GM12878 (cell line): ENCODE results near the gene ACSF3. TPM values are rescaled to one million over a fixed set of nuclear protein-coding genes. Genes with fewer than 3 reads are reported as not detected.
A peak's percentile ranks its signal among the peaks of the same experiment; 100 is the strongest.

Source experiments
- ATAC-seq: fragments of 200-7000 bp; cut with Tn5 transposase; 3 replicates; pipeline ENCODE4 v1.9.1; 2020; ENCODE audit warnings: mild to moderate bottlenecking, moderate library complexity
- BruUV-seq: library from RNA; stranded (reverse); fragments of 400-500 nt; replicated peaks from 2 replicates; lab custom pipeline; 2021; lab: Mats Ljungman, UMichigan
- CTCF ChIA-PET: fragments of 300-600 bp; sonication (Branson Sonifier 250); formaldehyde crosslinking; extraction: SDS; loops from one replicate; lab custom pipeline; 2021; ENCODE audit warnings: inconsistent platforms; lab: Yijun Ruan, JAX
- POLR2A ChIA-PET: fragments of 350-600 bp; formaldehyde crosslinking; extraction: SDS; loops from one replicate; lab custom pipeline; 2021; ENCODE audit warnings: inconsistent platforms; lab: Charles Lee
- RAD21 ChIA-PET: fragments of 300-600 bp; sonication (Branson Sonifier 250); formaldehyde crosslinking; loops from one replicate; lab custom pipeline; 2023; ENCODE audit warnings: antibody characterized with exemption; ENCODE audit not compliant: unreplicated experiment; lab: Charles Lee
- SMC1A ChIA-PET: fragments of 300-600 bp; sonication (Branson Sonifier 250); formaldehyde crosslinking; loops from one replicate; lab custom pipeline; 2023; ENCODE audit not compliant: unreplicated experiment, uncharacterized antibody; lab: Charles Lee
- DNase-seq: peaks from one replicate; pipeline ENCODE4 v3.0.0-alpha.2; 2011; ENCODE audit warnings: low read depth, low spot score
- FAIRE-seq: peaks from 3 replicates; lab custom pipeline; 2011; peaks lifted over from hg19 to GRCh38; lab: Jason Lieb, UNC
- H2AFZ ChIP-seq: 2 replicates; pipeline ENCODE4 v1.6.0; 2011; ENCODE audit warnings: low read depth, low read length, control low read depth; ENCODE audit not compliant: control insufficient read depth
- H3K27ac ChIP-seq: 2 replicates; pipeline ENCODE4 v1.5.1; 2011; ENCODE audit warnings: control low read depth; ENCODE audit not compliant: control insufficient read depth, insufficient read depth
- H3K27me3 ChIP-seq, 2 experiments: replicated peaks in 1 of 2; 2 replicates each; pipeline versions ENCODE4 v1.6.0 to v1.6.1; 2011; ENCODE audit warnings: low read length in 1 of 2; ENCODE audit not compliant: control insufficient read depth in 2 of 2, insufficient read depth in 2 of 2
- H3K36me3 ChIP-seq, 2 experiments: 2 replicates each; pipeline ENCODE4 v1.5.1; 2011; ENCODE audit warnings: low read length in 1 of 2; ENCODE audit not compliant: control insufficient read depth in 2 of 2, insufficient read depth in 2 of 2
- H3K4me1 ChIP-seq: 2 replicates; pipeline ENCODE4 v1.6.1; 2011; ENCODE audit warnings: mild to moderate bottlenecking, low read length, moderate library complexity, mixed read lengths; ENCODE audit not compliant: control insufficient read depth, insufficient read depth
- H3K4me2 ChIP-seq: 2 replicates; pipeline ENCODE4 v1.6.0; 2011; ENCODE audit warnings: control low read depth; ENCODE audit not compliant: control insufficient read depth, insufficient read depth
- H3K4me3 ChIP-seq: fragments of 200-600 bp; sonication (generic); 2 replicates; pipeline ENCODE4 v1.5.1; 2016
- H3K79me2 ChIP-seq: 2 replicates; pipeline ENCODE4 v1.6.0; 2011; ENCODE audit warnings: low read length; ENCODE audit not compliant: control insufficient read depth, insufficient read depth
- H3K9ac ChIP-seq: 2 replicates; pipeline ENCODE4 v1.8.0; 2011; ENCODE audit warnings: low read length, control low read depth, mixed read lengths; ENCODE audit not compliant: control insufficient read depth, insufficient read depth
- H3K9me3 ChIP-seq: replicated peaks from 3 replicates; pipeline ENCODE4 v1.5.1; 2011; ENCODE audit warnings: mild to moderate bottlenecking, low read length; ENCODE audit not compliant: control insufficient read depth, insufficient read depth
- H4K20me1 ChIP-seq: 2 replicates; pipeline ENCODE4 v1.6.0; 2011; ENCODE audit not compliant: control insufficient read depth, insufficient read depth
- SREBF2 ChIP-seq: IDR thresholded peaks from 2 replicates; pipeline ENCODE4 v1.6.1; 2012; ENCODE audit warnings: mild to moderate bottlenecking, low read length
- STAT3 ChIP-seq: IDR thresholded peaks from 2 replicates; pipeline ENCODE4 v1.6.1; 2011; ENCODE audit warnings: low read depth, low read length, improper control_type of control experiment
- WRNIP1 ChIP-seq: IDR thresholded peaks from 2 replicates; pipeline ENCODE4 v1.6.1; 2011; ENCODE audit warnings: low read depth, low read length, improper control_type of control experiment, borderline replicate concordance
- WGBS: methylation state at CpG from one replicate; pipeline ENCODE4 v1.1.6; 2016; ENCODE audit warnings: low lambda C conversion rate; ENCODE audit not compliant: insufficient replicate concordance, insufficient coverage; ENCODE audit errors: missing lambda C conversion rate; 5-methylcytosine and 5-hydroxymethylcytosine counted together
- in situ Hi-C: fragments of 300-500 bp; cut with MboI; formaldehyde crosslinking; loops from 9 replicates; pipeline ENCODE4 v1.14.3; 2018; ENCODE audit warnings: mixed read lengths
- intact Hi-C: fragments of 100-400 bp; cut with micrococcal nuclease; formaldehyde crosslinking; loops from one replicate; pipeline ENCODE4 v1.14.2; 2022; ENCODE audit not compliant: unreplicated experiment
- polyA plus RNA-seq, 11 experiments: library from polyadenylated mRNA; depleted of rRNA in 4 of 11; unstranded in 6 of 11; stranded (reverse) in 5 of 11; fragments of >200 nt; fragmentation: Nextera tagmentation in 4 of 11; fragmentation: Illumina TruSeq in 1 of 11; extraction: Ambion mirVana in 4 of 11; extraction: Trizol in 1 of 11; gene quantifications; 1 replicate in 1 of 11; 2 replicates in 10 of 11; pipeline versions ENCODE4 v1.2.1 to v1.2.3, GENCODE V29; 2011 to 2016; ENCODE audit warnings: inconsistent platforms in 2 of 11, missing spikeins in 2 of 11, low read depth in 1 of 11
- total RNA-seq, 4 experiments: library from RNA; depleted of rRNA in 3 of 4; stranded (reverse); fragments of >200 nt in 3 of 4; fragmentation: Illumina TruSeq in 1 of 4; extraction: Trizol in 1 of 4; gene quantifications; 2 replicates each; pipeline versions ENCODE4 v1.2.1 to v1.2.3, GENCODE V29; 2013 to 2021
- TF ChIP-seq, protein P1 (sequence below): IDR thresholded peaks from 2 replicates; pipeline ENCODE4 v1.6.1; 2011; ENCODE audit warnings: low read depth, low read length, improper control_type of control experiment, borderline replicate concordance
- TF ChIP-seq, protein P2 (sequence below): fragments of 450-650 bp; formaldehyde crosslinking; IDR thresholded peaks from 2 replicates; pipeline ENCODE4 v1.4.0; 2022; ENCODE audit warnings: mild to moderate bottlenecking, moderate library complexity
- TF ChIP-seq, protein P3 (sequence below): IDR thresholded peaks from 2 replicates; pipeline ENCODE4 v1.6.1; 2011; ENCODE audit warnings: borderline replicate concordance, low read depth, mild to moderate bottlenecking, moderate library complexity, mixed read lengths, low read length; ENCODE audit not compliant: insufficient read depth; ENCODE audit errors: extremely low read length

ACSF3 gene
- total and polyA plus RNA-seq, 10 of the 15 experiments (the other 5 are each of a cell fraction or from before 2014, with no cell fraction given), result 1.0 to 44.4 (median 25.8) TPM

DNA sequence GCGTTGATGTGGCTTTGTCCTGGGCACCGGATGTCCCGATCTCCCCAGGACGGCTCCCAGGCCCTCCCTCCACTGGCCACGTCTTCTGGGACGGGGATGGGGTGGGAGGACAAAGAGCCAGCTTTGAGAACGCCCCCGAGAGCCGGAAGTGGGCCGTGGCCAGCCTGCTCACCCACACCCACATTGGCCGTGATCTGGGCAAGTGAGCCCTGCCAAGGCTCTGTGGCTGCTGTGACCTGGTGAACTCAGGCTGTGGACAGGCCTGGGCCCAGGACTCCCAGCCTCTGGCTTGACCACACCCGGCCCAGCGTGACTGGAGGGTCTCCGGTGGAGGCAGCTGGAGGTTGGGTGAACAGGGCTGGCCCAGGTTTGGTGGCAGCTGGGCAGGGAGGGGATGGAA is 81.2 kb downstream of the ACSF3 start (continued):
- no peak for TF ChIP-seq STAT3

DNA sequence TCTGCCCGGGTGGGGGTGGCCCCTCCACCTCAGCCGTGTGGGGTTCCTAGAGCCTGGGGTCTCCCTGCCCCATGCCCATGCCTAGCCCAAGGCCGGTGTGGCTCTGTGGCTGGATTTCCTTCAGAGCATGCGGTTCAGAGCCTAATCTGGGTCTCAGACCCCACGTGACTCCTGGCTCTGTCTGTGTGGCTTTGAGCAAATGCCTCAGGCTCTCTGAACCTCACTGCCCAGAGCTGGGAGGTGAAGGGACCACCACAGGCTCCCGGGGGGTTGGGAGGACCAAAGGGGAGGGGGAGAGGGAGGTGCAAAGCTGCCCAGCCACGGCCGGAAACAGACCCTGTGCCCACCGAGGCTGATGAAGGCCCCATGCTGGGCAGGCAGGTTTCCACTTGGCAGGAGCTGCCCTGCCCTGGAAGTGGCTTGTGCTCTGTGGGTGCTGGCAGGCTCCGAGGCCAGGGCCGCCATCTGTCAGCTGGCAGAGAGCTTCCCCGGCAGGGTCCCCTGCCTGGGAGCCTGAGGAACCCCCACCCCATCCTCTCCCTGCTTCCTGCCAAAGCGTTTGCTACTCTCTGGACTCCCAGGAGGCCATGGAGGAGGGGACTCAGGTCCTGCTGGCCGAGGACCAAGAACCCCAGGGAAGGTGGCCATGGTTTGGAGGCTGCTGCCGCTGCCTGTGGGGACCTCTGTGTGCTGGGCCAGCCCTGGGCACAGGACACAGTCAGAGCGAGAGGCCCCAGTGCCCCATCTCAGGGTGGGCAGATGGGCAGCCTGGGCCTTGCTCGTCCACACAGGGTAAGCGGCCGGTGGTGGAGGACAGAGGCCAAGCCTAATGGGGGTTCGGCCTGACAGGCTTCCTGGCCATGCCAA is 81.9 kb downstream of the ACSF3 start:
- DNase-seq (no peak), ATAC-seq (no peak), FAIRE-seq (no peak)
- no peaks in the 10 kb centered on the region for H3K36me3 ChIP-seq
- no peaks in the 10 kb centered on the region for H3K9me3 ChIP-seq
- H3K79me2 ChIP-seq, result no peaks in the 10 kb centered on the region
- no peak overlapping the region for H3K9ac ChIP-seq
- H3K27ac ChIP-seq, result no peak overlapping the region
- intact Hi-C loops, result no loop called here
- TF ChIP-seq, protein P1, sequence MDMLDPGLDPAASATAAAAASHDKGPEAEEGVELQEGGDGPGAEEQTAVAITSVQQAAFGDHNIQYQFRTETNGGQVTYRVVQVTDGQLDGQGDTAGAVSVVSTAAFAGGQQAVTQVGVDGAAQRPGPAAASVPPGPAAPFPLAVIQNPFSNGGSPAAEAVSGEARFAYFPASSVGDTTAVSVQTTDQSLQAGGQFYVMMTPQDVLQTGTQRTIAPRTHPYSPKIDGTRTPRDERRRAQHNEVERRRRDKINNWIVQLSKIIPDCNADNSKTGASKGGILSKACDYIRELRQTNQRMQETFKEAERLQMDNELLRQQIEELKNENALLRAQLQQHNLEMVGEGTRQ, result no peak
- TF ChIP-seq, protein P2, sequence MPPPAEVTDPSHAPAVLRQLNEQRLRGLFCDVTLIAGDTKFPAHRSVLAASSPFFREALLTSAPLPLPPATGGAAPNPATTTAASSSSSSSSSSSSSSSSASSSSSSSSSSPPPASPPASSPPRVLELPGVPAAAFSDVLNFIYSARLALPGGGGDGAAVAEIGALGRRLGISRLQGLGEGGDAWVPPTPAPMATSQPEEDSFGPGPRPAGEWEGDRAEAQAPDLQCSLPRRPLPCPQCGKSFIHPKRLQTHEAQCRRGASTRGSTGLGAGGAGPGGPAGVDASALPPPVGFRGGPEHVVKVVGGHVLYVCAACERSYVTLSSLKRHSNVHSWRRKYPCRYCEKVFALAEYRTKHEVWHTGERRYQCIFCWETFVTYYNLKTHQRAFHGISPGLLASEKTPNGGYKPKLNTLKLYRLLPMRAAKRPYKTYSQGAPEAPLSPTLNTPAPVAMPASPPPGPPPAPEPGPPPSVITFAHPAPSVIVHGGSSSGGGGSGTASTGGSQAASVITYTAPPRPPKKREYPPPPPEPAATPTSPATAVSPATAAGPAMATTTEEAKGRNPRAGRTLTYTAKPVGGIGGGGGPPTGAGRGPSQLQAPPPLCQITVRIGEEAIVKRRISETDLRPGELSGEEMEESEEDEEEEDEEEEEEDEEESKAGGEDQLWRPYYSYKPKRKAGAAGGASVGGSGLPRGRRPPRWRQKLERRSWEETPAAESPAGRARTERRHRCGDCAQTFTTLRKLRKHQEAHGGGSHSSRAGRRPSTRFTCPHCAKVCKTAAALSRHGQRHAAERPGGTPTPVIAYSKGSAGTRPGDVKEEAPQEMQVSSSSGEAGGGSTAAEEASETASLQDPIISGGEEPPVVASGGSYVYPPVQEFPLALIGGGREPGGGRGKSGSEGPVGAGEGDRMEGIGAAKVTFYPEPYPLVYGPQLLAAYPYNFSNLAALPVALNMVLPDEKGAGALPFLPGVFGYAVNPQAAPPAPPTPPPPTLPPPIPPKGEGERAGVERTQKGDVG (CRISPR knock-in tag), result no peak
- no peak for TF ChIP-seq WRNIP1
- no peak for TF ChIP-seq SREBF2
- TF ChIP-seq, protein P3, sequence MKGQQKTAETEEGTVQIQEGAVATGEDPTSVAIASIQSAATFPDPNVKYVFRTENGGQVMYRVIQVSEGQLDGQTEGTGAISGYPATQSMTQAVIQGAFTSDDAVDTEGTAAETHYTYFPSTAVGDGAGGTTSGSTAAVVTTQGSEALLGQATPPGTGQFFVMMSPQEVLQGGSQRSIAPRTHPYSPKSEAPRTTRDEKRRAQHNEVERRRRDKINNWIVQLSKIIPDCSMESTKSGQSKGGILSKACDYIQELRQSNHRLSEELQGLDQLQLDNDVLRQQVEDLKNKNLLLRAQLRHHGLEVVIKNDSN, result peak; percentile 56
- H4K20me1 ChIP-seq, result no peaks in the 10 kb centered on the region; the same call in 1 of the 2 replicates
- no peaks in the 10 kb centered on the region; a peak in 2 of 4 replicates for H3K27me3 ChIP-seq
- ChIA-PET CTCF (no interaction called here), SMC1A (no interaction called here), RAD21 (interaction anchor here (1.5 kb wide), 1 partner anchor 235 kb away, joined by 4 read pairs; no protein-coding TSS in a partner anchor), POLR2A (no interaction called here)
- BruUV-seq, result no TSS peak
- peaks cover 2% of the 10 kb centered on the region for H3K4me1 ChIP-seq
- in situ Hi-C loops, result no loop called here
- H3K4me2 ChIP-seq, result no peak overlapping the region
- 11% methylated on average over 19 of the region's 20 CpGs for WGBS
- H3K4me3 ChIP-seq, result no peak overlapping the region
- no peak overlapping the region for H2AFZ ChIP-seq
